Measurements from ENCODE around the gene ACOT7.

Gene ACOT7

DNA sequence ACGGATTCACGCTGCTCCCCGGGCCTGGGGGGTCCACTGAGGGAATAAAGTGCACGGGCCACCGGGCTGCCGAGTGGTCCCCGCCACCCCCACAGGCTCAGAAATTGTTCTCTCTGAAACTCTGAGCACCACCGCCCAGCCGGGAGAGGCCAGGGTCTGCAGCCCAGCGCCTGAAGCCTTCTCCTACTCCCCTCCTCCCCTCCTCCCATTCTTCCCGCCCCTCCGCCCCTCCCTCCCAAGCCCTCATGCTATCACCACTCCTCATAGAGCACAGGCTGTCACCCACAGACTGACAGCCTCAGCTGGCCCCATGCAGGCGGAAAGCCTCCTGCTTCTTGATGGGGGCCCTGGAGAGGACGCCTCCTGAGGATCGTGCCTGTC, 132.0 kb downstream of the ACOT7 start:
- DNase-seq = no peak

DNA sequence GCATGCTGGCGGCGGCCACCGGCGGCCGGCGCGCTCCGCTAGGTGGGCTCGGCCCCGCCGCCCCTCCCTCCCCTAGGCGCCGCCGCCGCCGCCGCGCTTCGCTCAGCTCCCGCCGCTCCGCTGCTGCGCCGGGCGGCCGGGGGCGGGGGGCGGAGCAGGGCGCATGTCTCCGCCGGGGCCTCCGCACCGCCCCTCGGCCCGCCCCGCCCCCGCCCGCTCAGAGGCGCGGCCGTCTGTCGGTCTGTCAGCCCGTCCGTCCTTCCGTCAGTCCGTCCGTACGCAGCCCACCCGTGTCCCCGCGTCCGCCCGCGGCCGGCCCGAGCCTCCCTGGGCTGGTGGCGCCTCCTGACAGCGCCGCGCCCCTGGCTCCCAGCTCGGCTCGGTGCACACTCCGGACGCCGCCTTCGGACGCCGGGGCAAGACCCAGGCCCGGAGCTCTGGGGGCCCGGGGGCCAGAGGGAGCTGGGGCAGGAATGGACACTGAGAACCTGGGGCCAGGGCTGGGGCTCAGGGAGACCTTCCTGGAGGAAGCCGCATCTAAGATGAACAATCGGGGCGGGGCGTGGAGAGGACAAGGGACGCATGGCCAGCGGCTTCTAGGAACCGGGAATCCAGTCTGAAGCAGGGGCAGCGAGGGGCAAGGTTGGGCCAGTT, 132.5 kb downstream of the ACOT7 start, which contains the start of gene GPR153:
TSS of gene GPR153 (minus strand) at position 138 of the 654 bp plus-strand sequence. CDS start 6,193 bp downstream, outside the sequence.
- DNase-seq = no peak

DNA sequence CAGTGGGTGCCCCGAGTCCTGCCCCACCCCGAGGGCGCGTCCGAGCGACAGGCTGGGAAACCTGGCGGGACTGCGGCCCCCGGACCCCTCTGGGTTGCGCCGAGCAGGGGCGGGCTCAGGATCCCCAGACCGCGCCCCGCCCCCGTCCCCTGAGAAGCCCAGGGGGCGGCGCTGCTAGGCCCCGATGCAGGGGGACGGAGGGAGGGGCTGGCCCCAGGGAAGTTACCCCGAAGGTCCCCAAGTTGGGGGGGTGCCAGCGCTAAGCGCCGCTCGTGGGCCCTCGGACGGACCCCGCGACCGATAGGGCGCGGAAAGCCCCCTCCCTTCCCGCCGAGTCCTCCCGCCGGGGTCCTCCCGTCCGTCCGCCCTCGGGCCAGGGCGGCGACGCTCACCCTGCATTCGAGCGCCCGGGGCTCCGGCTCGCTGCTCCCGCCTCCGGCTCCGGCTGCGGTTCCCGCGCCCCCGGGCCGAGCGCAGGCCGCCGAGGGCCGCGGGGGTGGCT, 133.1 kb downstream of the ACOT7 start:
- no peak for DNase-seq

DNA sequence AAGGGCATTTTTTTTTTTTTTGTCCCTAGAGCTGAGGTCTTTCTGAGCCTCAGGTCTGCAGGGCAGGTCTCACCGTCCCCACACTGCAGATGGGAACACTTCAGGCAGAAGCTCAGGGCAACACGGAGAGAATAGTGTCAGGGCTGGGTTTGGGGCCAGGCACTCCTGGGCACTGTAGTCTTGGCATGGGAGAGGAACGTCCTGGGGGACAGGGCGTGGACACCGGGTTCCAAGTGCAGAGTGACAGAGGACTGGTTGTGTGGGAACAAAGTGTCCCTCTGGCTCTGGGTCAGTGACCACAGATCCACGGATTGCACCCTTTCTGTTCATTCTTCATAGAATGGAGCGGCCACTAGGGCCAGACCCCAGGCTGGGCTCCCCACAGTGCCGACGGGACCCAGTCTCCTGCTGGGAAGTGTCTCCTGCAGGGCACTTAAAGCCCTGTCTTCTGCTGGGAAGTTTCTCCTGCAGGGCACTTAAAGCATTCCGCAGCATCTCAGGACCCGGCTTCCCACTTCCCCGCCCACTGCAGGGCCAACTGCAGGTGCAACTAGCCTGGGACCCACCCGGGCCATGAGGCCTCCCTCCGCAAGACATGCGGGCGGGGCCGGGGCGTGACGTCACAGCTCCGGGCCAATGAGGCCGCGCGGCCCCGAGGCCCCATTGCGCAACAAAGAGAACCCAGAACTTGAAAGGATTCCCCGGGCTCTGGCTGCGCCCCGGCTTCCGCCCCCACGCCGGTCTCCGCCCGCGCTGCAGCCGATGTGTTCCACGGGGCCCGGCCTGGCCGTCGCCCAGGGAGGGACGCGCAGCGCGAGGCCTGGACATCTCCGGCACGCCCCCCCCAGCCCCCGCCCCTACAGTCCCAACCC, 133.8 kb downstream of the ACOT7 start:
- DNase-seq = no peak

DNA sequence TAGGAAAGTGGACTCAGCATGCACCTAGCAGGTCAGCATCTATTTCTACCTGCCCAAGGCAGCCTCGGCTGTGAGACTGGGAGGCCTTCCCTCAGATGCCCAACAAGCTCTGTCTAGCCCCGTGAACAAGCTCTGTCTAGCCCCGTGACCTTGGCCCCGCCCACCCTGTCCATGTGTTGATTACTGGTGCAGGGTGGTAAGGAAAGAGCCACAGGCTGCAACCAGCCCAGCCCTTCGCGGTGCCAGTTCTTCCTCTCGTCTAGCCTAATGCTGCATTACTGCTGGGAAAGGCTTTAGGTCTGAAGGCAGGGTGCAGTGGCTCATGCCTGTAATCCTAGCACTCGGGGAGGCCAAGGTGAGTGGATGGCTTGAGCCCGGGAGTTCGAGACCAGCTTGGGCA, 134.9 kb downstream of the ACOT7 start:
- DNase-seq = no peak

DNA sequence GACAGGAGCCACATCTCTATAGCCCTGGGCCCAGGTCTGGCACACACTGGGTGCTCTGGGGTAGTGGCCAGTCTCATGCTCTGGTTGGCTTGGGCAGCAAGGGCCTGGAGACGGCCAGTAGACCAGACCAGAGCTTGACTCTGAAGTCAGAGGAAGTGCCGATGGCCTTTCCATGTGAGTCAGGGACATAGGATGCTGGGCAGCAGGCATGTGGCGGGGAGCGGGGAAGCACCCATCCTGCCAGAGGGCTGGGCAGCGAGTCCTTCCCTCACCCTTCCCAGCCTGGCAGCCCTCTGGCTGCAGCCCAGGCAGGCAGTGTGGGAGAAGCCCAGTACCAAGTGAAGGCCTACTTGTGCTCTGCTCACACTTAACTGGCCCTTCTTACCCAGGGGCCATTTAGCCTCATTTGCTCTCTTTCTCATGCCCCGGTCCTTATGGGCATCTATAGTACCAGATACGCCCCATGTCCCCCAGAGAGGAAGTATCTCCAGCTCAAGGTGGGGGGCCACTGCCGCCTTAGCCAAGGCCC, 136.0 kb downstream of the ACOT7 start:
- no peak for DNase-seq

DNA sequence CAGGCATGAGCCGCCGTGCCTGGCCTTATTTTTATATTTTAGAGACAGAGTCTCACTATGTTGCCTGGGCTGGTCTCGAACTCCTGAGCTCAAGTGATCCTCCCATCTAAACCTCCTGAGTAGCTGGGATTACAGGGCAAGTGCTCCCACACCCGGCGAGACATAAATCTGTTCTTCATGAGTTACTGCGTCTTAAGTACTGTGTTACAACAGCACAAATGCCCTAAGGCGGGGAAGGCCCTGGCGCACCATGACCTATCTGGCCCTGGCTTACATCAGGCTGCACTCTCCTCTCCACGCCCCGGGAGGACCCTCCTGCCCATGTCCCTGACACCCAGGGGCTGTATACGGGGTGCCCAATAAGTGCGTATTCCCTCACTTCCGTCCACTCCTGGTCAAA, 136.9 kb downstream of the ACOT7 start:
- no peak for DNase-seq

DNA sequence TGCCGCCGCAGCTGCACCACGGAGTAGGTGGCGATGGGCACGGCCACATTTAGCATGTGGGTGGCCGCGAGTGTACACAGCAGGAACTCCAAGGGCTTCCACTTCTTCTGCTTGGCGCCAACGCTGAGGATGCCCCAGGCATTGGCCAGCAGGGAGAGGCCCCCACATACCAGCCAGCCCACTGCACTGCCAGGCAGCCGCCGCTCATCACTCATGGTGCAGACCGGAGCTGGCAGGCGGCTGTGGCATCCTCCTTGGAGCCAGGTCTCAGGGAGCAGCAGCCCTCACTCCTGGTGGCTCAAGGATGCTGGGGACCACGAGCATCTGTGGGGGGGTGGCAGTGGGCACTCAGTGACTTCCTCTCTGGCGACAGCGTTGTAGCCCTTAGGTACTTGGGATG, 138.9 kb downstream of the ACOT7 start:
- DNase-seq = no peak

DNA sequence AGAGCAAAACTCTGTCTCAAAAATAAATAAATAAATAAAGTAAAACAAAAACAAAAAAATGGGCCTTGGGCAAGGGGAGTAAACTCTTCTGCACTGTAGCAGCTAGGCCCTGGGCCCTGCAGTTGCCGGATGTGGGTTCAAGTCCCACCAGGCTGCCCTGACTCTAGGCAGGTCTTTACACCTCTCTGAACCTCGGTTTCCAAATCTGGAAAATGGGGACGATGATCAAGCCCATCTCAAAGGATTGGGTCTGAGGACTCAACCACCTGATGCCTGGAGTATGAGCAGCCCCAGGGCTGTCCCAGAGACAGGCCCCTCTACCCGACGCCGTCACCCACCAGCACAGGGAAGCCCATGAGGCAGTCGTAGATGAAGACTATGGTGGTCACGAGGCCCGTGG, 140.2 kb downstream of the ACOT7 start:
- no peak for DNase-seq

DNA sequence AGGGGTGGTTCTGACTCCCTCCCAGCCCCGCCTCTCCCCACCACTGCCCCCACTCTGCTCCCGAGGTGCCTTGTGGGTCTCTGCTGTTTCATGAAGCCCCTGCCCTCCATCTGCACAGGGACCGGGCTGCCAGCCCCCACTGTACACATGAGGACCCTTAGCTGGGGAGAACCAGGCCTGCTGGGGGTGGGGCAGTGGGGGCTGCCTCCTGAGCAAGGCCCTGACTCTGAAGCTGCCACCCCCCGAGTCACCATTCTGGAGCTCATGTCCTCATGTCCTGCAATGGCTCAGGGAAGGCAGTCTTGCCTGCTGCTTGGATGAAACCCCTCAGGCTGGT, 141.2 kb downstream of the ACOT7 start:
- no peak for DNase-seq

DNA sequence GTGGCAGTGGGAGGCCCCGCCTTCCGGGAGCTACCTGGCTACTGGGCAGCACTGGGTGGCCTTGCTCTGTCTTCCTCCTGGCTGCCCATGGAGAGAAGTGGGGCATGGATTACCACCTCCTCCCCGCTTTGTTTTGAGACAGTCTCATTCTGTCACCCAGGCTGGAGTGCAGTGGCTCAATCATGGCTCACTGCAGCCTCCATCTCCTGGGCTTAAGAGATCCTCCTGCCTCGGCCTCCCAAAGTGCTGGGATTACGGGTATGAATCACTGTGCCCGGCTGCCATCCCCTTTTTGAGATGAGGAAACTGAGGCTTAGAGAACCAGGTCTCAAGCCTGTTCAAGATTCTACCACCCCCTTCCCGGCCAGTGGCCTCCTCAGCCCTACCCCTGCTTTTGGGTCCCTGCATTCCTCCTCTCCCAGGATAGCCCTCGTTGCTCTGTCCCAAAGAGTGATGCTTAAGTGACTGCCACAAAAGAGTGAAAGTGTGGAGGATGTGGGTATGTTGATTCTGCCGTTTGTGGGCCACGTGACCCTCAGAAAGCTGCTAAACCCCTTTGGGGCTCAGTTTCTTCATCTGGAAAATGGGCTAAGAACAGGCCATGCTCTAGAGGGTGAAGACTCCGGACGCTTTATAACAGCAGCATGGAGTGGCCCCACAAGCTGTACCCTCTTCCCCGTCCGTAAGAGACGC, 141.7 kb downstream of the ACOT7 start:
- DNase-seq = no peak

DNA sequence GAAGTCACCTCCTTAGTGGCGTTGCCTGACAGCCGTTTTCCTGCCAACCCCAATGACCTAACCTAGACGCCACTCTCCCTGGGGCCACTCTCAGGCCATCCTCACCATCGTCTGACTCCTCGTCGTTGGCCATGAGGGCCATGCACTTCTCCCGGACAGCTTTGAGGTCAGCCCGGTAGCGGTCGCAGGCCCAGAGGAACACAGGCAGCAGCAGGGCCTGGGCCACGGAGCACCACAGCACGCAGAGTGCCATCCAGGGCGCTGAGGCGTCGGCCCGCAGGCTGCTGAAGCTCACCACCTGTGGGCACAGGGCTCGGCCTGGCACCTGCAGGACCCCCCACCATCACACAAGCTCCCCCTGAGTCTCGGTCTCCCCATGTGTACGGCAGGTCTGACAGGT, 142.3 kb downstream of the ACOT7 start:
- no peak for DNase-seq

DNA sequence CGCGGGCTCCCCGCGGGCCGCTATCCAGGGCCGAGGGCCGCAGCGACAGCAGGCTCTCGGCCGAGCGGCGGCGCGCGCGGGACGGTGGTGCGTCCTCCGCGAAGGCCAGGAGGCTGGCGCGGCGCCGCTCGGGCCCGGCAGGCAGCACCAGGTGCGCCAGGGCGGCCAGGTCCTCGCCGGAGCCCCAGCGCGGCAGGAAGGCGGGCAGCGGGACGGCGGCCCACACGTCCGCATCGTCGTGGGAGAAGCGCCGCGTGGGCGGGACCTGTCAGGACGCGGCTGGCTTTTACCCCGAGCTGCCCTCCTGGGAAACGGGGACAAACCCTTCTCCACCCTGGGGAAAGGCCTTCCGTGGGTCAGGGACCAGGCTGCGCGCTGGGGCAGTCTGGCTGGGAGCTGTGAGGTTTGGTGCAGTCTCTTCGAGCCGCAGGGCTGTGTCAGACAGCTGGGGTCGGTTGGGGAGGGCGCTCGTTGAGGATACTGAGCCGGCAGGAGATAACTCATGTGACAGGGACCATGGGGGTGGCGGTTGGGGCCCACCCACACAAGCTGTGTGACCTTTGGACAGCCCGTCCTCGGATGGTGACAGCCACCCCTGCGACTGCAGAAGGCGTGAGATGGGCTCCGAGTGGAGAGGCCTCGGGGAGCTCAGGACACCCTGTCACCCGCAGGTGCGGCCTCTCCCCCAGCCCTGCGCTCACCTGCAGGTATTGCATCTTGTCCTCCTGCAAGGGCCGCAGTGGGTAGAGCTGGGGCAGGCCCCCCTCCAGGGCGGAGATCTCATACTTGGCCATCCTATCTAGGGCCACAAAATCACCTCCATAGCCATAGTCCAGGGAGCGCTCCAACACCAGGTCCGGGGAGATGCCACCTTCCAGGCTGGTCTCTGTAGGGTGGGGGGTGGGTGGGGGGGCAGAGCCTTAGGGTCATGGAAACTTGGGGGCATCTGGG, 143.6 kb downstream of the ACOT7 start:
- no peak for DNase-seq

DNA sequence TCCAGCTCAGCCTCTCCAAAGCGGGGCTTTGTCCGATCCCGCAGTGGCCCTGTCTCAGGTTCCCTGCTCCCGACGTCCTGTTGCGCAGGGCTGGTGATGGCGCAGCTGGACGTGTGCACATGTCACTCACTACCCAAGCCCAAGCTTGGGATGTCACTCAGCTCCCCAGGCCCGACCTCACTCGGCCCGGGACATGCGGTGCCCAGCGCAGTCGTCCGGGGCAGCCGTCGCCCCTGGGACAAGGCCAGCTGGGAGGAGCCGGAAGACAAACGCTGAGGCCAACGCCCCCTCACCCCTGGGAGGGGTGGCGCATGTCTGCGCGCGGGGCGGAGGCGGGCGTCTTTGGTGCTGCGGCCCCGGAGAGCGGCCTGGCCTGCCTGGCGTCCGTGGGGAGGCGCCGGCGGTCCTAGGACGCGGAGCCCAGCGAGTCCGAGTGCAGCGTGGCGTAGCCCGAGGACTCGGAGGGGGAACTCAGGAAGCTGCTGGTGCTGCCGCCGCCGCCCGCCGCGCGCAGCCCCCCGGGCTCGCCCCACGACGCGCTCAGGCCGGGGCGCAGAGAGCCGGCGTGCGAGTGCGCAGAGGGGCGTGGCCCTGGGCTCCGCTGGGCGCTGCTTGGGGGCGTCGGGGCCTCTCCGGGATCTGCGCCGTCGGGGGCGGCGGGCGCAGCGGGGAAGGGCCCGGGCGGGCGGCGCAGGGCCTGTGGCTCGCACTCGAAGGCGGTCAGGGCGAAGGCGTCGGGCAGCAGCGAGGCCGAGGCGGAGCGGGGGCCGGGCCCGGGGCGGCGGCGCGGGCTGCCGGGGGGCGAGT, 144.4 kb downstream of the ACOT7 start:
- DNase-seq = no peak

DNA sequence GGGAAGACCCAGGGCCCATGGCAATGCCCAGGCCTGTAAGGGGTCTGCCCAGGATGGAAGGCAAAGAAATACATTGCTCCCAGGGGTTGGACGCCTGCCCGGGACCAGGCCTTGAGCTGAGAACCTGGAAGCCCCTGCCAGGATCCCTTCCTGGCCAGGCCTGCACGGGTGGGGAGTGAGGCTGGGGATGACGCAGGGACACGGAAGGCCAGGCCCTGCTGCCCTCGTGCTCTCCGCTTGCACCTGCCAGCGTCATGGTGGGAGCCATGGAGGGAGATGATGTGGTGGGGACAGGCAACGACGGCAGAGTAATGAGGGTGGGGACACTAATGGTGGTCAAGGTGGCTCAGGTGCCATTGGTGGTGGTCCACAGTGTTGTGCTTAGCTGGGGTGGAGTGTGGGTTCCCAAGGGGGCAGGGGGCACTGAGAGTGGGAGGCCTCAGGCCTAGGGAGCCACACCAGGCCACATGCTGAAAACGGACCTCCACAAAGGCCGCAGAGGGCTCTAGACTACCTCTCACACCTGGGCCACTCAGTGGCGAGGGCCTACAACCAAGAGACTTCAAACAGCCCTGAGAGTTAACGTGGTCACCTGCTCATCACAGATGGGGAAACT, 145.3 kb downstream of the ACOT7 start:
- no peak for DNase-seq

DNA sequence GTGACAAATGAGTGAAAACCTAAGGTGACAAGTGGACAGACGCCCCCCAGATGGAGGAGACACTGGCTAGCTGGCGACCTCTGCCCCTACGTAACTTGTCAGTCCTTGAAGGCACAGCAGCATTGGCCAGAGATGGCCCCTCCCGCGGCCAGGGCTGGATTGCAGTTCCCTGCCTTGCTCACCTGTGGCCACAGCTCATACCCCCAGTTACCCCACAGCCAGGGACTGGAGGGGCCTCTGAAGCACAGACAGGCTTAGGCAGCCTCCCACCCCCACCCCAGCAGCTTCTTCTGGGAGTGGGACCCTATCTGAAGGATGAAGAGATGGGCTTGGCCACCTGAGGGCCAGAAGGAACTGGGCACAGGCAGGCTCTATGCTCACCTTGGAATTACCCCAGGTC, 145.9 kb downstream of the ACOT7 start:
- DNase-seq = no peak

DNA sequence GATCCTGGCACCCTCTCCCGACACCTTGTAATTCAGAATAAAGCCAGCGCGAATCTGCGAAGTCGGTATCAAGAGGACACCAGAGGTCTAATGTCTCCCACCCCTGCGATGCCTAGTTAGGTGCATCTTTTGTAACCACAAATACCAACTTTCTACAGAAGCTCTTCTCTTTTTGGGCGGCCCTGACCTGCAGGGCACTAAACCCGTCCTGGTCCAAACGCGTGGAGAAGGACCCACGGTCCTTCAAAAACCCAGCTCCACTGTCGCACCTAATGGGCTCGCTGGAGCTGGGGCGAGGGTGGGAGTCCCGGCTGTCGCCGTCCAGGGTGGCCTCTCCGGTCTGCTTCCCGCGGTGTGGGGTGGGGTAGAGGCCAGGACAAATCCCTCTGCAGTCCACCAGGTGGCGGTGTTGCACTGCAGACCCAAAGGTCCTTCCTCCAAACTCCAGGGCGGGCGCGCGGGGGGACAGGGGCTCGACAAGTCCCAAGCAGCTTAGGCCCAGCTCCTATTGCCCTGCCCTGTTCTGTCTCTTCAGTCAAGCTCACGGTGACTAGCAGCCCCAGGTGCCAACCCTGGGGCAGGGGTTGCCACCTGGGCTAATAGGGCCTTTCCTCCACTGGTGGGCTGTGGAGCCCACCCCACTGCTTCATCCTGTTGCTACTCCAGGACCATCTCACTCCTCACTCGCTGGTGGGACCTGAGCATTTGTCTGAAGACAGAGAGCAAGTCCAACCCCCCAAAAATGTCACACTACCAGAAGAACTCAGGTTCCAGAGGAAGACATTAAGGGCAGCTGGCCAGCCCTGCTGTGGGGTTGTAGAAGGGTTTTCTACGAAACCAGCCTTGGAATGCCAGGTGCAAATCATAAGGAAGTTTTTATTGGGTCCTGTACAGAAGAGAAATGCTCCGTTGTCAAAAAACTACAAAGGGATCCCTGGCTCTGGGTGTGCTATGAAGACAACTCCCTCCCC, 146.8 kb downstream of the ACOT7 start:
- DNase-seq = no peak

DNA sequence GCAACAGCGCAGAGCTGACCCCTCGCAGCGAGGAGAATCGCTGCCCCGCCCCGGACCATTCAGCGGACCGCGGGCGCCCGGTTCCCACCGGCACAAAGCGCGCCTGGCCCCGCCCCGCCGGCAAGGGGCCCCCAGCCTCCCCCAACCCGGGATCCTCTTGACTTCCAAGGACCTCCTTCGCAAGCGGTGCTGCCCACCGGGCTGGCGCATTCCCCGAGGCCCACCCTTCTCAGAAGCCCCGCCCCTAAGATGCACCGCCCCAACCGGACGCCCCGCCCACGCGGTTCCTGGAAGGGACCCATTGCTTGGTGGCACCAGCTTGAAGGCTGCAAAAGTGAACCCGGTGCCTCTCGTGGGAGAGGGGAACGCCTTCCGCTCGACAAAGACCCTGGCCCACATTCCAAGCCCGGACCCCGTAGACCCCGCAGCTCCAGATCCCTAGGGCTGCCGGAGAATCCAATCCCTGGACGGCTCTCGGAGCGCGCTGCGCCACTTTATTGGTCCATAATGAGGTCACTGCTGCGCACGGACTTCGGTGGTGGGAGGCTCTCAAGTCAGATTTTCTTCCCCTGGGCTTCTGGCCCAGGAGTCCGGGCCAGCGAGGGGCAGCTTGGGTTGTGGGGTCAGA, 147.6 kb downstream of the ACOT7 start:
- DNase-seq = no peak
